ENCODE measurements around the gene TBC1D10A. TPM values are rescaled to one million over a fixed set of nuclear protein-coding genes. Genes with fewer than 3 reads are reported as not detected.
"Not testable (repeated sequence)": the region's sequence is repeated elsewhere in the genome, so short reads cannot be mapped to it uniquely, and the experiment has no call there.

TBC1D10A gene
- total RNA-seq, 1 donor from 2014 or later = 5.8 TPM

DNA sequence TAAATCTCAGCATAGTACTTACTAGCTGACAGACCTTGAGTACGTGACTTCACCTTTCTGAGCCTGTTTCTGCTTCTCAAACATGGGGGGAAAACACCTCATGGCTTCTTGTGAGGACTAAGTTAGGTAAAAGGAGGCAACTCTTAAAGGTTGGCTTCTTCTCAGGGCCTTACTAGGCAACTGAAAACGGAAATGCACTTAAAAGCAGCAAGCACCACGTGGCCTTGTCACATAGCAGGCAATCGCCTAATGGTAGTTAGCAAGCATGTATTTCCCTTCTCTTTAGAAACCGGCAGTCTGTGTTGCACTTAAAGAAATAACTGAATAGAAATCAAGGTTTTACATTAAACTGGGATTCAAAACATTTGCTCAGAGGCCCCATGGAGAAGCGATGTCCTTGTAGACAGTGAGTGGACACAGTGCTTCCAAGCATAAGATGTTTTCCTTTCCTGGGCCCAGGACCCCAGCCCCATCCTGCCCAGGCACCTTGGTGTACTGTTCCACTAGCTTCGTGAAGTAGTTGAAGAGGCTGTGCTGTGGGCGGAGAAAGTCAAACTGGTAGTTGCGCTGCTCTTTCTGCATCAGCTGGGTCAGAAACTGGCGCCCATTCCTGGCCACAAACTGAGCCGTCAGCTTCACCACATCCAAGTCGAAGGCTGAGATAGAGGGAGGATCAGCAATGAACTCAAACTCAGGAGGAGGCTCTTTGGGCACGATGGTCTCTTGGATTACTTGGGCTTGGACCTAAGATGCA lies 17.9 kb upstream of the TBC1D10A start:
- DNase-seq = no peak
- TF ChIP-seq, protein P1, sequence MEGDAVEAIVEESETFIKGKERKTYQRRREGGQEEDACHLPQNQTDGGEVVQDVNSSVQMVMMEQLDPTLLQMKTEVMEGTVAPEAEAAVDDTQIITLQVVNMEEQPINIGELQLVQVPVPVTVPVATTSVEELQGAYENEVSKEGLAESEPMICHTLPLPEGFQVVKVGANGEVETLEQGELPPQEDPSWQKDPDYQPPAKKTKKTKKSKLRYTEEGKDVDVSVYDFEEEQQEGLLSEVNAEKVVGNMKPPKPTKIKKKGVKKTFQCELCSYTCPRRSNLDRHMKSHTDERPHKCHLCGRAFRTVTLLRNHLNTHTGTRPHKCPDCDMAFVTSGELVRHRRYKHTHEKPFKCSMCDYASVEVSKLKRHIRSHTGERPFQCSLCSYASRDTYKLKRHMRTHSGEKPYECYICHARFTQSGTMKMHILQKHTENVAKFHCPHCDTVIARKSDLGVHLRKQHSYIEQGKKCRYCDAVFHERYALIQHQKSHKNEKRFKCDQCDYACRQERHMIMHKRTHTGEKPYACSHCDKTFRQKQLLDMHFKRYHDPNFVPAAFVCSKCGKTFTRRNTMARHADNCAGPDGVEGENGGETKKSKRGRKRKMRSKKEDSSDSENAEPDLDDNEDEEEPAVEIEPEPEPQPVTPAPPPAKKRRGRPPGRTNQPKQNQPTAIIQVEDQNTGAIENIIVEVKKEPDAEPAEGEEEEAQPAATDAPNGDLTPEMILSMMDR (IDR thresholded peaks at IDR 0.05; ENCODE audit: borderline replicate concordance) = no peak
- Histone ChIP-seq H3K36me3 (peaks cover 99% of the 10 kb centered on the region), H3K9me3 (replicated peaks) (no peaks in the 10 kb centered on the region), H3K27me3 (ENCODE audit: low read depth) (no peaks in the 10 kb centered on the region), H3K4me3 (no peak overlapping the region), H3K27ac (replicated peaks) (no peak overlapping the region), H3K4me1 (peaks cover 61% of the 10 kb centered on the region)
- intact Hi-C loops (cut with micrococcal nuclease) = no loop called here

DNA sequence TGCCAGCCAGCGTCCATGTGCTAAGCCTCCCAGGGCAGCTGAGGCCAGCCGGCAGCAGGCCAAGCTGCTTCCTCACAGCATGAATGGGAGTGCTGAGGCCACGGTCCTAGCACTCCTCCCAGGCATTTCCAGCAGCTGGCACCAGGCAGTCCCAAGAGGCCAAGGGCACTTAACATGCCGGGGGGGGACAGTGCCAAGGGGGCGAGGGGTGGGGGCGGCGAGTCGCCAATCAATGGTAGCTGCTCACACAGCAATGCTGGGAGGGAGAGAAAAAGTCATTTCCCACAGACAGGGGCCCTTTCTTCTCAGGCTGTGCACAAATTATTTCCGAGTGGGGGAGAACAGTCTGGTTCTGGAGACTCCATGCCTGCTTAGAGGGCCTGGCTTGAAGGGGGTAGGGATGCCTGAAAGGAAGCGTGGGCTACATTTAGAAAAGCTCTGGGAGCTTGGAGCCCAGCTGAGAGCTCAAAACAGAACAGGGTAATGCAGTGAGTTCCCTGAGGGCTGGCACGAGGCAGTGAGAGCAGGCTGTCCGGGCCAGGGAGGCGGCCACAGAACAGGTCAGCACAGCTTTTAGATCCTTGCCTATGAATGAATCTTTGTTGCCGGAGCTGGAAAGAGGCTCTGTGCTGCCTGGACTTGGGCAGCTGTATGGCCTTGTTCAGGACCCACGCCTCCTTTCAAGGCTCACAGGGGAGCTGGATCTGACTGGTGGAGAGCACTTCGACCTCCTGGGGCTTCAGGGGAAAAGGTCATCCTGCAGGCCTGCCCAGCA lies 14.4 kb upstream of the TBC1D10A start:
- H3K27me3 ChIP-seq (ENCODE audit: low read depth) = no peaks in the 10 kb centered on the region
- intact Hi-C loops (cut with micrococcal nuclease) = no loop called here
- DNase-seq = peak; percentile 80
- peaks cover 75% of the 10 kb centered on the region for H3K4me1 ChIP-seq
- no peak overlapping the region for H3K4me3 ChIP-seq
- H3K9me3 ChIP-seq (replicated peaks) = no peaks in the 10 kb centered on the region
- H3K27ac ChIP-seq (replicated peaks) = peak overlapping the region; percentile 78
- TF ChIP-seq, protein P1 (IDR thresholded peaks at IDR 0.05; ENCODE audit: borderline replicate concordance) = no peak
- H3K36me3 ChIP-seq = peaks cover 100% of the 10 kb centered on the region

DNA sequence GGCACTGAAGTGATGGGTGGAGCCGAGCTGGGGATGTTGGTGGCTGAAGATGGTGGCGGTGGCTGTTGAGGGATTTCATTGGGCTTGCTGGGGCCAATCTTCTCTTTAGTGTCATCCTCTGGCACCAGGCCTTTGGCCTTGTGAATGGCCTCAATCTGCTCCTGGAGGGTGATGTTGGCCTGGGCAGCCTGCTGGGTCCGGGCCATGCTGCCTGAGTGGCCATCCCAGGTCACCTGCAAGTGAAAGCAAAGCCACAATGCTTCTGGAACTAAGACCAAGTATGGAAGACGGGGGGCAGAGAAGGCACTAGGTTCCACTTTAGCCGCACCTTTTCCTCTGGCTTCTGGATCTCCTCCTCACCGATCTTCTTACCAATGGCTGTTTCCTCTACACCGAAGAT lies 12.1 kb upstream of the TBC1D10A start:
- TF ChIP-seq, protein P1 (IDR thresholded peaks at IDR 0.05; ENCODE audit: borderline replicate concordance) = no peak
- H3K27me3 ChIP-seq (ENCODE audit: low read depth) = no peaks in the 10 kb centered on the region
- peak overlapping the region; percentile 69 for H3K27ac ChIP-seq (replicated peaks)
- no peak for DNase-seq
- peaks cover 87% of the 10 kb centered on the region for H3K4me1 ChIP-seq
- H3K4me3 ChIP-seq = no peak overlapping the region
- H3K36me3 ChIP-seq = peaks cover 100% of the 10 kb centered on the region
- no peaks in the 10 kb centered on the region for H3K9me3 ChIP-seq (replicated peaks)
- intact Hi-C loops (cut with micrococcal nuclease) = no loop called here

DNA sequence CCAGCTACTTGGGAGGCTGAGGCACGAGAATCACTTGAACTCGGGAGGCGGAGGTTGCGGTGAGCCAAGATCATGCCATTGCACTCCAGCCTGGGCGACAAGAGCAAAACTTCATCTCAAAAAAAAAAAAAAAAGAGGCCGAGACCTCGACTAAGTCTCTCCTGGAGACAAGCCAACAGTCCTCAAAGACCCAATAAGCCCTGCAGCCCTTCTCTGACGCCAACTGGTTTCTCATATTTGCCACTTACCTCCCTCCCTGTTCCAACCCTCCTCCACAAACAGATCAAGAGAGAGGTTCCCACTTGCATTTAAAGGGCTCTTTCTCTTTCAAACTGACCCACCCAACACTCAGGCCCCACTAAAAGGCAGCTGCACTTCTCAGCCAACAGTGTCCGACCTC lies 11.6 kb upstream of the TBC1D10A start:
- H3K36me3 ChIP-seq = peaks cover 100% of the 10 kb centered on the region
- H3K4me3 ChIP-seq; intact Hi-C loops (cut with micrococcal nuclease); H3K9me3 ChIP-seq (replicated peaks); H3K27me3 ChIP-seq (ENCODE audit: low read depth); DNase-seq: not testable (repeated sequence)
- H3K27ac ChIP-seq (replicated peaks) = peak overlapping the region; percentile 69
- H3K4me1 ChIP-seq = peaks cover 83% of the 10 kb centered on the region

DNA sequence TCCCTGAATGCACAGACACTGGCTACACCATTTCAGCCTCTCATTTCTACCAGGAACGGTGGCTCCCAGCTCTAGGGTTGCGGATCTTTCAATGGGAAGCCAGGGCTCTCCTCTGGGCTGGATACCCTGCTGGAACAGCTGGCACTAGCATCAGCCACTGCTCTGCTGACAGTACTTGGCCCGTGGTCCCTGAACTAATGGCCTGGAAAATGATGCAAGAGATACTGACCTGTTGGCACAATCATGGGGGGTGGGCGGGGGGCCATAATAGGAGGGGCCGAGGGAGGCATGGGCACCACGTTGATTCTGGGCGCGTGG lies 10.7 kb upstream of the TBC1D10A start:
- DNase-seq = no peak
- intact Hi-C loops (cut with micrococcal nuclease) = no loop called here
- Histone ChIP-seq H3K36me3 (peaks cover 100% of the 10 kb centered on the region), H3K4me3 (no peak overlapping the region), H3K27ac (replicated peaks) (peak overlapping the region; percentile 69), H3K4me1 (peaks cover 73% of the 10 kb centered on the region), H3K27me3 (ENCODE audit: low read depth) (no peaks in the 10 kb centered on the region), H3K9me3 (replicated peaks) (no peaks in the 10 kb centered on the region)
- TF ChIP-seq, protein P1 (IDR thresholded peaks at IDR 0.05; ENCODE audit: borderline replicate concordance) = no peak
